H1 (cell line): ENCODE results near the gene DEXI. TPM values are rescaled to one million over a fixed set of nuclear protein-coding genes. Genes with fewer than 3 reads are reported as not detected.

Experiments used
- CTCF ChIA-PET: fragments of 300-600 bp; sonication (Branson Sonifier 250); formaldehyde crosslinking; loops from one replicate; lab custom pipeline; 2021; ENCODE audit not compliant: partially characterized antibody; lab: Charles Lee
- POLR2A ChIA-PET: fragments of 300-600 bp; sonication (Branson Sonifier 250); formaldehyde crosslinking; loops from one replicate; lab custom pipeline; 2021; ENCODE audit warnings: inconsistent platforms; ENCODE audit not compliant: partially characterized antibody; lab: Charles Lee
- DNase-seq, 2 experiments: peaks; one replicate each; pipeline versions ENCODE4 v3.0.0 to v3.0.0-alpha.2; 2010 to 2022; ENCODE audit warnings: low spot score in 2 of 2, low read depth in 1 of 2, mixed read lengths in 1 of 2
- FAIRE-seq: peaks from 2 replicates; lab custom pipeline; 2011; peaks lifted over from hg19 to GRCh38; lab: Jason Lieb, UNC
- H2AFZ ChIP-seq: 2 replicates; pipeline ENCODE4 v1.8.1; 2012; ENCODE audit warnings: low read length, inconsistent platforms
- H2AK5ac ChIP-seq: 2 replicates; pipeline ENCODE4 v1.6.1; 2013; ENCODE audit warnings: low read depth, low read length
- H2BK120ac ChIP-seq: replicated peaks from 2 replicates; pipeline ENCODE3; 2013; ENCODE audit warnings: low read depth, low read length, inconsistent platforms
- H2BK12ac ChIP-seq: 2 replicates; pipeline ENCODE4 v1.6.1; 2013; ENCODE audit warnings: low read depth, low read length
- H2BK15ac ChIP-seq: 2 replicates; pipeline ENCODE4 v1.6.1; 2013; ENCODE audit warnings: low read length
- H2BK20ac ChIP-seq: 2 replicates; pipeline ENCODE4 v1.6.1; 2013; ENCODE audit warnings: low read length
- H2BK5ac ChIP-seq: 2 replicates; pipeline ENCODE4 v1.6.1; 2013; ENCODE audit warnings: low read depth, low read length
- H3K14ac ChIP-seq: 2 replicates; pipeline ENCODE4 v1.6.1; 2013; ENCODE audit warnings: inconsistent platforms; ENCODE audit not compliant: insufficient read length
- H3K18ac ChIP-seq: 2 replicates; pipeline ENCODE4 v1.6.1; 2013; ENCODE audit warnings: low read length; ENCODE audit errors: extremely low read depth
- H3K23ac ChIP-seq: 2 replicates; pipeline ENCODE4 v1.6.1; 2013; ENCODE audit warnings: inconsistent platforms; ENCODE audit not compliant: insufficient read length
- H3K23me2 ChIP-seq: 2 replicates; pipeline ENCODE4 v1.6.1; 2013; ENCODE audit warnings: low read depth, low read length
- H3K27ac ChIP-seq: 2 replicates; pipeline ENCODE4 v1.6.1; 2011; ENCODE audit warnings: low read depth, low read length, inconsistent platforms
- H3K27me3 ChIP-seq, 4 experiments: replicated peaks in 1 of 4; 1 replicate in 1 of 4; 2 replicates in 3 of 4; pipeline versions ENCODE4 v1.6.1 to v1.8.1; 2011 to 2013; ENCODE audit warnings: low read length in 3 of 4, mild to moderate bottlenecking in 3 of 4, inconsistent platforms in 2 of 4, mixed read lengths in 2 of 4, moderate library complexity in 1 of 4; ENCODE audit not compliant: control insufficient read depth in 3 of 4, insufficient read depth in 3 of 4; ENCODE audit errors: extremely low read depth in 1 of 4
- H3K36me3 ChIP-seq, 4 experiments: 2 replicates each; pipeline versions ENCODE4 v1.6.1 to v1.8.1; 2011 to 2013; ENCODE audit warnings: mild to moderate bottlenecking in 4 of 4, low read length in 3 of 4, moderate library complexity in 2 of 4, control low read depth in 1 of 4, inconsistent platforms in 1 of 4; ENCODE audit not compliant: insufficient read depth in 4 of 4, control insufficient read depth in 2 of 4
- H3K4ac ChIP-seq: replicated peaks from 2 replicates; pipeline ENCODE3; 2013; ENCODE audit warnings: low read length, low read depth, mixed read lengths, inconsistent platforms; ENCODE audit not compliant: insufficient read length
- H3K4me1 ChIP-seq, 4 experiments: replicated peaks in 1 of 4; 1 replicate in 1 of 4; 2 replicates in 3 of 4; pipeline versions ENCODE4 v1.6.1 to v1.8.1; 2011 to 2013; ENCODE audit warnings: low read length in 3 of 4, inconsistent platforms in 2 of 4, mixed read lengths in 1 of 4; ENCODE audit not compliant: insufficient read depth in 4 of 4, control insufficient read depth in 3 of 4
- H3K4me2 ChIP-seq, 2 experiments: 2 replicates each; pipeline versions ENCODE4 v1.6.1 to v1.8.1; 2011 to 2013; ENCODE audit warnings: low read depth in 2 of 2, low read length in 2 of 2, control low read depth in 1 of 2, inconsistent platforms in 1 of 2, mild to moderate bottlenecking in 1 of 2; ENCODE audit not compliant: insufficient read depth in 1 of 2
- H3K4me3 ChIP-seq, 4 experiments: fragments of 200-600, 300-600 bp in 1 of 4; sonication (generic), shearing (Covaris generic), sonication (Bioruptor Twin) in 1 of 4; 2 replicates each; pipeline versions ENCODE4 v1.5.1 to v1.8.1; 2011 to 2016; ENCODE audit warnings: low read length in 4 of 4, low read depth in 3 of 4, control low read depth in 2 of 4, inconsistent platforms in 2 of 4, mild to moderate bottlenecking in 2 of 4, mixed read lengths in 1 of 4, moderate library complexity in 1 of 4; ENCODE audit not compliant: insufficient read depth in 2 of 4; ENCODE audit errors: extremely low read depth in 1 of 4
- H3K56ac ChIP-seq: replicated peaks from 2 replicates; pipeline ENCODE3; 2013; ENCODE audit warnings: low read depth, mild to moderate bottlenecking, mixed read lengths, low read length, inconsistent platforms; ENCODE audit not compliant: insufficient read length
- H3K79me1 ChIP-seq: 2 replicates; pipeline ENCODE4 v1.6.1; 2013; ENCODE audit warnings: low read depth, low read length, control low read depth
- H3K79me2 ChIP-seq, 2 experiments: 2 replicates each; pipeline versions ENCODE4 v1.6.1 to v1.8.1; 2012 to 2013; ENCODE audit warnings: low read length in 2 of 2, mild to moderate bottlenecking in 2 of 2, inconsistent platforms in 1 of 2; ENCODE audit not compliant: insufficient read depth in 2 of 2, control insufficient read depth in 1 of 2
- H3K9ac ChIP-seq, 4 experiments: replicated peaks in 1 of 4; 1 replicate in 1 of 4; 2 replicates in 3 of 4; pipeline versions ENCODE4 v1.6.1 to v1.8.1; 2011 to 2013; ENCODE audit warnings: low read depth in 3 of 4, low read length in 3 of 4, control low read depth in 2 of 4, mild to moderate bottlenecking in 2 of 4, moderate library complexity in 2 of 4, inconsistent platforms in 1 of 4; ENCODE audit errors: extremely low read depth in 1 of 4
- H3K9me3 ChIP-seq, 2 experiments: 2 replicates each; pipeline versions ENCODE4 v1.6.1 to v1.8.1; 2012 to 2013; ENCODE audit warnings: mild to moderate bottlenecking in 2 of 2, moderate library complexity in 2 of 2, control low read depth in 1 of 2, inconsistent platforms in 1 of 2, low read depth in 1 of 2, low read length in 1 of 2, mixed read lengths in 1 of 2; ENCODE audit not compliant: insufficient read depth in 2 of 2
- H4K20me1 ChIP-seq, 2 experiments: replicated peaks in 1 of 2; 2 replicates each; pipeline versions ENCODE3 to v1.8.1; 2011 to 2013; ENCODE audit warnings: inconsistent platforms in 2 of 2, low read length in 2 of 2, mild to moderate bottlenecking in 1 of 2; ENCODE audit not compliant: insufficient read depth in 2 of 2, control insufficient read depth in 1 of 2
- H4K5ac ChIP-seq: 2 replicates; pipeline ENCODE4 v1.6.1; 2013; ENCODE audit warnings: low read length, low read depth, mixed read lengths, inconsistent platforms; ENCODE audit not compliant: insufficient read length
- H4K8ac ChIP-seq: 2 replicates; pipeline ENCODE4 v1.8.0; 2013; ENCODE audit warnings: mild to moderate bottlenecking, moderate library complexity, low read length, inconsistent platforms; ENCODE audit not compliant: insufficient read depth; ENCODE audit errors: extremely low read depth
- H4K91ac ChIP-seq: replicated peaks from 2 replicates; pipeline ENCODE3; 2013; ENCODE audit warnings: low read length, mixed read lengths, inconsistent platforms; ENCODE audit not compliant: insufficient read length
- CTBP2 ChIP-seq: IDR thresholded peaks from 2 replicates; pipeline ENCODE4 v1.7.0; 2011; ENCODE audit warnings: borderline replicate concordance, mild to moderate bottlenecking, moderate library complexity, mixed read lengths, low read length; ENCODE audit not compliant: insufficient read depth, insufficient read length
- GTF2F1 ChIP-seq: IDR thresholded peaks from 2 replicates; pipeline ENCODE4 v1.6.1; 2012; ENCODE audit warnings: low read depth, low read length, improper control_type of control experiment, borderline replicate concordance
- HDAC2 ChIP-seq, 2 experiments: fragments of 300-600 bp in 1 of 2; sonication (generic) in 1 of 2; IDR thresholded peaks; 2 replicates each; pipeline ENCODE4 v1.6.1; 2011 to 2012; ENCODE audit warnings: low read depth in 2 of 2, low read length in 2 of 2, mild to moderate bottlenecking in 2 of 2, moderate library complexity in 2 of 2, borderline replicate concordance in 1 of 2, inconsistent platforms in 1 of 2
- HDAC6 ChIP-seq: IDR thresholded peaks from one replicate; pipeline ENCODE4 v1.7.1; 2012; ENCODE audit warnings: low read depth, mild to moderate bottlenecking, inconsistent platforms, low read length, moderate library complexity
- JUND ChIP-seq: IDR thresholded peaks from 2 replicates; pipeline ENCODE4 v1.6.1; 2011; ENCODE audit warnings: mild to moderate bottlenecking, improper control_type of control experiment, low read length
- POLR2AphosphoS5 ChIP-seq: IDR thresholded peaks from 2 replicates; pipeline ENCODE4 v1.6.1; 2011; ENCODE audit warnings: low read depth, low read length
- POU5F1 ChIP-seq: IDR thresholded peaks from 2 replicates; pipeline ENCODE4 v1.6.1; 2011; ENCODE audit warnings: low read depth, mild to moderate bottlenecking, low read length, moderate library complexity
- RFX5 ChIP-seq: IDR thresholded peaks from 2 replicates; pipeline ENCODE4 v1.6.1; 2011; ENCODE audit warnings: low read depth, low read length, improper control_type of control experiment, borderline replicate concordance
- RXRA ChIP-seq: IDR thresholded peaks from 2 replicates; pipeline ENCODE4 v1.6.1; 2011; ENCODE audit warnings: low read depth, mild to moderate bottlenecking, low read length, moderate library complexity; ENCODE audit not compliant: insufficient read depth
- SP1 ChIP-seq: IDR thresholded peaks from 2 replicates; pipeline ENCODE4 v1.6.1; 2011; ENCODE audit warnings: low read depth, low read length
- SRF ChIP-seq: IDR thresholded peaks from 2 replicates; pipeline ENCODE4 v1.6.1; 2011; ENCODE audit warnings: mild to moderate bottlenecking, low read depth, low read length, moderate library complexity
- WGBS, 2 experiments: shearing (Covaris generic) in 1 of 2; methylation state at CpG; one replicate each; pipeline versions ENCODE4 v1.1.6 to v1.1.7; 2013 to 2015; ENCODE audit warnings: low lambda C conversion rate in 2 of 2, mixed read lengths in 2 of 2, inconsistent platforms in 1 of 2, low coverage in 1 of 2, missing lambda C conversion rate in 1 of 2; ENCODE audit not compliant: insufficient replicate concordance in 2 of 2, insufficient coverage in 1 of 2, insufficient read length in 1 of 2; ENCODE audit errors: extremely low coverage in 1 of 2, missing lambda C conversion rate in 1 of 2; 5-methylcytosine and 5-hydroxymethylcytosine counted together
- polyA plus RNA-seq, 7 experiments: library from polyadenylated mRNA; depleted of rRNA in 3 of 7; stranded (reverse) in 5 of 7; unstranded in 2 of 7; fragments of >200 nt in 5 of 7; fragments of 200-250 nt in 2 of 7; gene quantifications; 1 replicate in 5 of 7; 2 replicates in 1 of 7; 4 replicates in 1 of 7; pipeline versions ENCODE4 v1.2.1 to v1.2.3, GENCODE V29; 2011 to 2013; ENCODE audit warnings: missing spikeins in 2 of 7, mixed read lengths in 2 of 7
- total RNA-seq: library from RNA; stranded (reverse); fragmentation: NEBNext Ultra II Directional; extraction: Animal tissue kit (Norgen Biotek cat#: 25700); gene quantifications from 2 replicates; pipeline ENCODE4 v1.2.1, GENCODE V29; 2021

The DEXI gene
- total and polyA plus RNA-seq, 2 of the 8 experiments (the other 6 are each of a cell fraction or from before 2014, with no cell fraction given): 39.5 to 47.3 TPM

DNA sequence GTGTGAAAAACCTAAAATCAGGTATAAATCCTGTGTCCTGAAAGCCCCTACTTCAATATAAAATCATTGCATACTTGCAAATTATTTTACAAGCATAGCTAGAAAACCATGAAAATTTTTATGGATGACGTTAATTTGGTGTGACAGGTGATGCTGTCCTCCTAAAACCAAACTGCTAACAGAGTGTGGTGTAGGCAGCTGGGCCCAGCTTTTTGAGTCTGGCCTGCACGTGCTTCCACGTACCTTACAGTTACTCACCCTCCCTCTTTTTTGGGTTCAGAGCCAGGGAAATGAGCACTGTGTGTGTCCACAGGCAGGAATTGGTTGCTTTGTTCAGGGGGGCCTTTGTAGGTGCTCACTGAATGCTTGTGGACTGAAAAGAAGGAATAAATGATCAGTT is 38.5 kb upstream of the DEXI start:
- Histone ChIP-seq H4K5ac (no peak overlapping the region), H2BK20ac (no peak overlapping the region), H2BK12ac (no peak overlapping the region), H3K79me2 (no peaks in the 10 kb centered on the region), H3K14ac (no peak overlapping the region), H3K23ac (no peak overlapping the region), H4K8ac (no peak overlapping the region), H2BK120ac (no peak overlapping the region), H3K4me1 (0 out of 7 replicates have a peak, but pooled peaks cover 0 to 2% (median 0%) of the 10 kb centered on the region in 4 experiments), H3K4ac (no peak overlapping the region), H3K79me1 (no peaks in the 10 kb centered on the region), H3K9ac (no peak overlapping the region), H3K36me3 (no peaks in the 10 kb centered on the region; a peak in 1 of 8 replicates), H3K23me2 (no peaks in the 10 kb centered on the region), H3K27ac (no peak overlapping the region), H3K18ac (no peak overlapping the region), H2BK5ac (0 out of 2 replicates have a peak overlapping the region, but pooled peaks have one; percentile 37), H3K4me2 (no peak overlapping the region), H3K4me3 (no peak overlapping the region), H3K9me3 (no peaks in the 10 kb centered on the region), H2AK5ac (no peak overlapping the region), H2BK15ac (no peak overlapping the region), H3K56ac (no peak overlapping the region), H4K20me1 (peaks cover 0 to 3% of the 10 kb centered on the region in 2 experiments), H2AFZ (no peak overlapping the region), H3K27me3 (no peaks in the 10 kb centered on the region), H4K91ac (no peak overlapping the region)
- FAIRE-seq: no peak
- 84% methylated on average over 3 of the region's 3 CpGs; no CpG with 5 or more reads in 1 of the 2 experiments for WGBS, 2 experiments
- CTCF ChIA-PET: interaction anchor here (0.6 to 2.2 kb wide), 16 partner anchors 9 to 709 kb away, joined by 3 to 14 read pairs (median 4); partner anchors contain the start of gene SOCS1
- no peak for DNase-seq
- POLR2A ChIA-PET: interaction anchor here (0.8 to 1.1 kb wide), 2 partner anchors 26 to 275 kb away, joined by 3 read pairs; no protein-coding TSS in a partner anchor
- no peak for TF ChIP-seq SP1
- no peak for TF ChIP-seq POU5F1
- TF ChIP-seq HDAC2 (IDR thresholded peaks at IDR 0.05; ENCODE audit: borderline replicate concordance in 1 of 2, low read depth in 2 of 2, low read length in 2 of 2): no peak
- TF ChIP-seq SRF: no peak
- no peak for TF ChIP-seq RXRA
- TF ChIP-seq RFX5: no peak
- no peak for TF ChIP-seq HDAC6
- TF ChIP-seq GTF2F1: no peak
- no peak for TF ChIP-seq CTBP2
- TF ChIP-seq JUND: no peak
- TF ChIP-seq POLR2AphosphoS5: no peak
